Measurements from ENCODE around the gene MBTPS2. TPM values are rescaled to one million over a fixed set of nuclear protein-coding genes. Genes with fewer than 3 reads are reported as not detected.

MBTPS2 gene
- polyA plus RNA-seq, 2 donors, result 0.90 to 2.5 TPM

GRCh38 chrX:21881881-21882574, 42.6 kb downstream of the MBTPS2 start:
- Histone ChIP-seq H3K4me3 (ENCODE audit: low read depth in 1 of 2, low read length in 2 of 2) (no peak overlapping the region), H3K27ac (ENCODE audit: low read depth in 2 of 2, low read length in 1 of 2) (no peak overlapping the region), H3K9me3 (ENCODE audit: control insufficient read depth in 2 of 2, insufficient read depth in 1 of 2, low read depth in 1 of 2, low read length in 1 of 2) (no peaks in the 10 kb centered on the region), H3K27me3 (ENCODE audit: control insufficient read depth in 1 of 2, insufficient read depth in 2 of 2, low read length in 2 of 2) (no peaks in the 10 kb centered on the region), H3K4me1 (ENCODE audit: control insufficient read depth in 2 of 2, insufficient read depth in 2 of 2, low read length in 1 of 2) (no peaks in the 10 kb centered on the region), H3K36me3 (ENCODE audit: control insufficient read depth in 2 of 2, insufficient read depth in 2 of 2, low read length in 1 of 2) (no peaks in the 10 kb centered on the region)
- 82 to 92% methylated on average over 3 of the region's 3 CpGs for WGBS, 2 donors

DNA sequence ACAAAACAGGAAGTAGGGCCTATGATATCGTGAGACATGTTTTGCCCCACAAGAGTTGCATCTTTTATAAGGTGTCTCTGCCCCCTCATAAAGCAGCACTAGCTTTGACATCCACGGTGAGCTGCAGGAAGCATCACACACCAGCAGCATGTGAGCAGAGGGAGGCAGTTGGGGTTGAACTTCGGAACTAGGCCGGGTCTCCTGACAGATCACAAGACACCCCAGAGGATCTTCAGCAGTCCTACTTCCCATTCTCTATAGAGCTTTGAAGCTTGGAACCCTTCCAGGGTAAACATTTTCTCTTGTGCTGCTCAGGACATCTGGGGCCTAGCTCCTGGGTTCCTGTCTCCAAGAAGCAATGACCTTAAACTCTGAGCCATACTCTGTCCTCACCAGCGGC, 43.8 kb downstream of the MBTPS2 start:
- no peak overlapping the region for H3K27ac ChIP-seq (ENCODE audit: low read depth in 2 of 2, low read length in 1 of 2)
- H3K4me1 ChIP-seq (ENCODE audit: control insufficient read depth in 2 of 2, insufficient read depth in 2 of 2, low read length in 1 of 2), result no peaks in the 10 kb centered on the region
- no peaks in the 10 kb centered on the region for H3K36me3 ChIP-seq (ENCODE audit: control insufficient read depth in 2 of 2, insufficient read depth in 2 of 2, low read length in 1 of 2)
- H3K9me3 ChIP-seq (ENCODE audit: control insufficient read depth in 2 of 2, insufficient read depth in 1 of 2, low read depth in 1 of 2, low read length in 1 of 2), result no peaks in the 10 kb centered on the region
- no peak overlapping the region for H3K4me3 ChIP-seq (ENCODE audit: low read depth in 1 of 2, low read length in 2 of 2)
- H3K27me3 ChIP-seq (ENCODE audit: control insufficient read depth in 1 of 2, insufficient read depth in 2 of 2, low read length in 2 of 2), result no peaks in the 10 kb centered on the region
- 67 to 87% methylated on average over 5 of the region's 5 CpGs for WGBS, 2 donors

DNA sequence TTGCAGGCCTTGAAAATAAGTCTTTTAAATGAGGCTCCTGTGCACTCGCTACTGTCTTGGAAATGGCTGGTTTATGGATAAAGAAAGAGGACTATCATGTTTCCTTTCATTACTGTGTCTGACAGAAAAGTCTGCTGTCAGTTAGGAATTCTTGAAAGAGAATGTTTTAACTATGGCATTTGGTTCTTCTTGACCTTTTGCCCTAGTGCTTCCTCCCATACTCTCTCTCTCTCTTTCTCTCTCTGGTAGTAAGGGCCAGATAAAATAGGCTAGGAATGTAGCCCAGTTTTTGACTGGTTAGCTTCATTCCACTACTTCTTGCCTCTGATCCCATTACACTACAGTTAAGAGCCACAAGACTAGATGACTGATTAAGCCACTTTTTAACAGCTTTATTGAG, 46.2 kb downstream of the MBTPS2 start:
- Histone ChIP-seq H3K4me1 (ENCODE audit: control insufficient read depth in 2 of 2, insufficient read depth in 2 of 2, low read length in 1 of 2) (no peaks in the 10 kb centered on the region), H3K27ac (ENCODE audit: low read depth in 2 of 2, low read length in 1 of 2) (no peak overlapping the region), H3K4me3 (ENCODE audit: low read depth in 1 of 2, low read length in 2 of 2) (no peak overlapping the region), H3K36me3 (ENCODE audit: control insufficient read depth in 2 of 2, insufficient read depth in 2 of 2, low read length in 1 of 2) (no peaks in the 10 kb centered on the region), H3K27me3 (ENCODE audit: control insufficient read depth in 1 of 2, insufficient read depth in 2 of 2, low read length in 2 of 2) (no peaks in the 10 kb centered on the region), H3K9me3 (ENCODE audit: control insufficient read depth in 2 of 2, insufficient read depth in 1 of 2, low read depth in 1 of 2, low read length in 1 of 2) (no peaks in the 10 kb centered on the region)
- WGBS, 2 donors, result 85 to 90% methylated on average over 1 of the region's 1 CpG

- Histone ChIP-seq H3K36me3 (ENCODE audit: control insufficient read depth in 2 of 2, insufficient read depth in 2 of 2, low read length in 1 of 2) (no peaks in the 10 kb centered on the region), H3K27ac (ENCODE audit: low read depth in 2 of 2, low read length in 1 of 2) (no peak overlapping the region), H3K4me3 (ENCODE audit: low read depth in 1 of 2, low read length in 2 of 2) (no peak overlapping the region), H3K4me1 (ENCODE audit: control insufficient read depth in 2 of 2, insufficient read depth in 2 of 2, low read length in 1 of 2) (no peaks in the 10 kb centered on the region), H3K27me3 (ENCODE audit: control insufficient read depth in 1 of 2, insufficient read depth in 2 of 2, low read length in 2 of 2) (no peaks in the 10 kb centered on the region), H3K9me3 (ENCODE audit: control insufficient read depth in 2 of 2, insufficient read depth in 1 of 2, low read depth in 1 of 2, low read length in 1 of 2) (no peaks in the 10 kb centered on the region)
- WGBS, 2 donors, result 47 to 73% methylated on average over 2 of the region's 2 CpGs
These were observed 65.9 kb downstream of the MBTPS2 start for GRCh38 chrX:21905313-21905712.

- WGBS, 2 donors, result 71 to 88% methylated on average over 3 of the region's 3 CpGs
- no peak overlapping the region for H3K4me3 ChIP-seq (ENCODE audit: low read depth in 1 of 2, low read length in 2 of 2)
- H3K9me3 ChIP-seq (ENCODE audit: control insufficient read depth in 2 of 2, insufficient read depth in 1 of 2, low read depth in 1 of 2, low read length in 1 of 2), result no peaks in the 10 kb centered on the region
- no peaks in the 10 kb centered on the region for H3K27me3 ChIP-seq (ENCODE audit: control insufficient read depth in 1 of 2, insufficient read depth in 2 of 2, low read length in 2 of 2)
- H3K36me3 ChIP-seq (ENCODE audit: control insufficient read depth in 2 of 2, insufficient read depth in 2 of 2, low read length in 1 of 2), result no peaks in the 10 kb centered on the region
- no peak overlapping the region for H3K27ac ChIP-seq (ENCODE audit: low read depth in 2 of 2, low read length in 1 of 2)
- H3K4me1 ChIP-seq (ENCODE audit: control insufficient read depth in 2 of 2, insufficient read depth in 2 of 2, low read length in 1 of 2), result no peaks in the 10 kb centered on the region
These were observed 66.5 kb downstream of the MBTPS2 start for GRCh38 chrX:21905953-21906352.

DNA sequence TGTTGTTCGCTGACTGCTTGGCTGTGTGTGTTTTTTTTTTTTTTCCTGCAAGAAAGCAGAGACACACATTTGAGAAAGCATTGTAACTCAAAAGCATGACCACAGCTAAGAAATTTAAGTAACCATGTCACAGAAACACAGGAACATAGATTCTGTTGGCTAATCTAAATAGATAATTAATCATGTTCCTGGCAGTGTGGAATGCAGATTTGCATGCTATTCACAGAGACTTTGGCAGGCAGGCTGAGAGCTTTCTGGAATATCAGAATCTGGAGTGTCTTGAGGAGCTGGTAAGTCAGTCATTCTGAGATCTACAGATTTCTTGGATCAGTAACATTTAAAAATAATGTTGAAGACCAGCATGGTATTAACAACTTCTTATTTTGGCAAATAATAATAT, 67.8 kb downstream of the MBTPS2 start:
- H3K27me3 ChIP-seq (ENCODE audit: control insufficient read depth in 1 of 2, insufficient read depth in 2 of 2, low read length in 2 of 2), result no peaks in the 10 kb centered on the region
- no peaks in the 10 kb centered on the region for H3K36me3 ChIP-seq (ENCODE audit: control insufficient read depth in 2 of 2, insufficient read depth in 2 of 2, low read length in 1 of 2)
- no peak overlapping the region for H3K27ac ChIP-seq (ENCODE audit: low read depth in 2 of 2, low read length in 1 of 2)
- H3K4me1 ChIP-seq (ENCODE audit: control insufficient read depth in 2 of 2, insufficient read depth in 2 of 2, low read length in 1 of 2), result no peaks in the 10 kb centered on the region
- WGBS, 2 donors, result 29 to 41% methylated on average over 1 of the region's 1 CpG
- H3K4me3 ChIP-seq (ENCODE audit: low read depth in 1 of 2, low read length in 2 of 2), result no peak overlapping the region
- H3K9me3 ChIP-seq (ENCODE audit: control insufficient read depth in 2 of 2, insufficient read depth in 1 of 2, low read depth in 1 of 2, low read length in 1 of 2), result no peaks in the 10 kb centered on the region

GRCh38 chrX:21911481-21911880, 72.1 kb downstream of the MBTPS2 start:
- H3K27me3 ChIP-seq (ENCODE audit: control insufficient read depth in 1 of 2, insufficient read depth in 2 of 2, low read length in 2 of 2), result no peaks in the 10 kb centered on the region
- no peaks in the 10 kb centered on the region for H3K9me3 ChIP-seq (ENCODE audit: control insufficient read depth in 2 of 2, insufficient read depth in 1 of 2, low read depth in 1 of 2, low read length in 1 of 2)
- H3K4me1 ChIP-seq (ENCODE audit: control insufficient read depth in 2 of 2, insufficient read depth in 2 of 2, low read length in 1 of 2), result no peaks in the 10 kb centered on the region
- H3K4me3 ChIP-seq (ENCODE audit: low read depth in 1 of 2, low read length in 2 of 2), result no peak overlapping the region
- no peak overlapping the region for H3K27ac ChIP-seq (ENCODE audit: low read depth in 2 of 2, low read length in 1 of 2)
- no peaks in the 10 kb centered on the region for H3K36me3 ChIP-seq (ENCODE audit: control insufficient read depth in 2 of 2, insufficient read depth in 2 of 2, low read length in 1 of 2)
- WGBS, 2 donors, result 91 to 99% methylated on average over 4 of the region's 4 CpGs

DNA sequence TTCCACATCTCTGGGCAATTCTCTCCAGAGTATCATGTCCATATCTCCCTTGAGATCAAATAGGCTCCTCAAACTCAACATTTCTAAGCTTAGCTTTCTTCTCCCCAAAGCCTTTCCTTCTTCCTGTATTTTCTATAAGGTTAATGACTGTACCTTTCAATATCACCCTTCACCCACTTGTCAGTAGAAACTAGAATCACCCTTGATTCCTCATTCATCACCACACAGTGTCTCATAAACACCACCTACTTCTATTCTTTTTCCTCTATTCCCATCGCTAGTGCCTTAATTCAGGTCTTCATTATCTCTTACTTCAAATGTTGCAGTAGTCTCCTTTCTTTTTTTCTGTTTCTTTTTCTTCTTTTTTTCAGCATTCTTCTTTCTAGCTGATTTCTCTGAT, 72.8 kb downstream of the MBTPS2 start:
- WGBS, 2 donors, result 65 to 93% methylated on average over 1 of the region's 1 CpG
- Histone ChIP-seq H3K27ac (ENCODE audit: low read depth in 2 of 2, low read length in 1 of 2) (no peak overlapping the region), H3K36me3 (ENCODE audit: control insufficient read depth in 2 of 2, insufficient read depth in 2 of 2, low read length in 1 of 2) (no peaks in the 10 kb centered on the region), H3K9me3 (ENCODE audit: control insufficient read depth in 2 of 2, insufficient read depth in 1 of 2, low read depth in 1 of 2, low read length in 1 of 2) (no peaks in the 10 kb centered on the region), H3K4me3 (ENCODE audit: low read depth in 1 of 2, low read length in 2 of 2) (no peak overlapping the region), H3K4me1 (ENCODE audit: control insufficient read depth in 2 of 2, insufficient read depth in 2 of 2, low read length in 1 of 2) (no peaks in the 10 kb centered on the region), H3K27me3 (ENCODE audit: control insufficient read depth in 1 of 2, insufficient read depth in 2 of 2, low read length in 2 of 2) (no peaks in the 10 kb centered on the region)

DNA sequence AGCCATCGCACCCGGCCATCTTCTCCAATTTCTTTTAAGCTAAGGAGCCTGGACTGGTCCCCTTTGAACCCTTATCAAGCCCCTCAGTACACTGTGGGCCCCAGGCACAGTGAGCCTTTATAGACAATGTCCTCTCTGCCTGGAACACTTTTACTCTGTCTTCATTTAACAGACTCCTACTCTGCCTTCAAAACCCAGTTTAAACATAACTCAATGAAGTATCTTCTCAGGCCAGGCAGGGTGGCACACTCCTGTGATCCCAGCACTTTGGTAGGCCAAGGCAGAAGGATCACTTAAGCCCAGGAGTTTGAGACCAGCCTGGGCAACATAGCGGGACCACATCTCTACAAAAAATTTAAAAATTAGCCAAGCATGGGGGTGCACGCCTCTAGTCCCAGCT, 73.6 kb downstream of the MBTPS2 start:
- Histone ChIP-seq H3K4me3 (ENCODE audit: low read depth in 1 of 2, low read length in 2 of 2) (no peak overlapping the region), H3K4me1 (ENCODE audit: control insufficient read depth in 2 of 2, insufficient read depth in 2 of 2, low read length in 1 of 2) (no peaks in the 10 kb centered on the region), H3K36me3 (ENCODE audit: control insufficient read depth in 2 of 2, insufficient read depth in 2 of 2, low read length in 1 of 2) (no peaks in the 10 kb centered on the region), H3K9me3 (ENCODE audit: control insufficient read depth in 2 of 2, insufficient read depth in 1 of 2, low read depth in 1 of 2, low read length in 1 of 2) (no peaks in the 10 kb centered on the region), H3K27me3 (ENCODE audit: control insufficient read depth in 1 of 2, insufficient read depth in 2 of 2, low read length in 2 of 2) (no peaks in the 10 kb centered on the region), H3K27ac (ENCODE audit: low read depth in 2 of 2, low read length in 1 of 2) (no peak overlapping the region)
- WGBS, 2 donors, result 89 to 98% methylated on average over 4 of the region's 4 CpGs

GRCh38 chrX:21926116-21926515, 86.7 kb downstream of the MBTPS2 start:
- 54 to 68% methylated on average over 3 of the region's 3 CpGs for WGBS, 2 donors
- Histone ChIP-seq H3K4me3 (ENCODE audit: low read depth in 1 of 2, low read length in 2 of 2) (no peak overlapping the region), H3K27ac (ENCODE audit: low read depth in 2 of 2, low read length in 1 of 2) (no peak overlapping the region), H3K9me3 (ENCODE audit: control insufficient read depth in 2 of 2, insufficient read depth in 1 of 2, low read depth in 1 of 2, low read length in 1 of 2) (no peaks in the 10 kb centered on the region), H3K4me1 (ENCODE audit: control insufficient read depth in 2 of 2, insufficient read depth in 2 of 2, low read length in 1 of 2) (no peaks in the 10 kb centered on the region), H3K27me3 (ENCODE audit: control insufficient read depth in 1 of 2, insufficient read depth in 2 of 2, low read length in 2 of 2) (no peaks in the 10 kb centered on the region), H3K36me3 (ENCODE audit: control insufficient read depth in 2 of 2, insufficient read depth in 2 of 2, low read length in 1 of 2) (no peaks in the 10 kb centered on the region)

Data from esophagus (tissue), 2 donors.